Fibroblast of upper back skin (primary cell): ENCODE results near the gene MAPKAP1.

Experiments
- DNase-seq: peaks from one replicate; pipeline ENCODE4 v3.0.0-alpha.2; 2013

The MAPKAP1 gene

GRCh38 chr9:125663127-125663526, 43.9 kb downstream of the MAPKAP1 start:
- DNase-seq: peak; percentile 43

DNA sequence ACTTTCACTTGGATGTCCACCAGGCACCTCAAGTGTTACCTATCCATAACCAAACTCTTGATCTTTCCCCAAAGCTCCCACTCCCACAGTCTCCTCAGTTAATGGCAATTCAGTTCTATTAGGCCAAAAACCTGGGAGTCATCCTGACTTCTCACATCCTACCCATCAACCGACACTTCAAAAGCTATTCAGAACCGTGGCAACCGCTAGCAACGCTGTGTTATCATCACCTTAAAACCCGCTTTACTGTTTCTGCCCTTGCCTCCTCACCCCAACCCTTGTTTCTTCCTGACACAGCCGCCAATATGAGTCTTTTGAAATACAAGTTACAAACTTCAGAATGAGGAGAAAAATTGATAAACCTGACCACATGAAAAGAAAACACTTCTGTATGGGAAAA, 46.5 kb downstream of the MAPKAP1 start:
- no peak for DNase-seq

DNA sequence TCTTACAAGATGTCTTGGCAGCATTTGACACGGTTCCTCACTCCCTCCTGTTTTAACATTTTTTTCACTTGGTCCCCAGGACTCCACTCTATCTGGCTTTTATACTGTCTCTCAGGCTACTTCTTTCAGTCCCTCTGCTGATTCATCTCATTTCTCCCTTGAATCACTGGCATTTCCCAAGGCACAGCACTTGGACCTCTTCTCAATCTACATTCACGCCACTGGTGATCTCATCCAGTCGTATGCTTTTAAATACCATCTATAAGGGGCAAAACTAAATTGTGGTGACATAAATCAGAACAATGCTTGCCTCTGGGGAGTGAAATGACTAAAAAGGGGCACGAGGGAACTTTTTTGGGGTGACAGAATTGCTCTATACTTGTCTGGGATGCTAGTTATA, 47.1 kb downstream of the MAPKAP1 start:
- peak; percentile 77 for DNase-seq

- no peak for DNase-seq
Measured at GRCh38 chr9:125659201-125659840, 47.7 kb downstream of the MAPKAP1 start.

GRCh38 chr9:125656560-125656959, 50.4 kb downstream of the MAPKAP1 start:
- DNase-seq: no peak

DNA sequence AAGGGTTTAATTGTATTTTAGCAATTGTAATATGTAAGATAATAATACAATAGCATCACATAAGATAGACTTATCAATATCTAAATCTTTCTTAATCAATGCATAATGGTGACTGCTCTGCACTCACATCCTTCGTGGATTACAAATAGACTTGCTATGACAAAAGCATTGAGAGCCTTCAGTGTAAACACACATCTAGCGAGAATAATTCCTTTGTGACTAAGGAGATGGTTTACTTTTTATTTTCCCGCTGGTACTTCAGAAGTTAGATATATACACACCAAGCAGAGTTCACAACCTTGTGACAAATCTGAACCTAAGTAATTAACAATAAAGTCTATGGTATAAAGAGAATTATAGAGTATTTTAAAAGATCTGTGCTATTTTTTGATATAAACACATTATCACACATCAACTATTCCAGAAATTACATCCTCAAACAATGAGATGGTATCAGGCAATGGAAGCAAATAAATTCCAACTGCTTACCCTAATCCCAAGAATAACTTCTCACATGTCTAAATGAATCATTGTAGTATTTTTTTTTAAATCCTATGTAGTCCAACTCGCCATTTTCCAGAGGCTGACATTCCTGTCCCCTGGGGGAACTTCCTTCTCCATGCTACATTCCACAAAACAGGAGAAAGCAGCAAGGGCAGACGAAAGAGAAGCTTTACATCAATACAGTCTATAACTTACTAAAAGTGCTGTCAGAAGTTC, 51.2 kb downstream of the MAPKAP1 start:
- DNase-seq: peak; percentile 75

- peak; percentile 58 for DNase-seq
Measured at GRCh38 chr9:125655066-125655633, 51.9 kb downstream of the MAPKAP1 start.

GRCh38 chr9:125654121-125654520, 52.9 kb downstream of the MAPKAP1 start:
- no peak for DNase-seq

GRCh38 chr9:125653325-125653724, 53.7 kb downstream of the MAPKAP1 start:
- no peak for DNase-seq

GRCh38 chr9:125652759-125653158, 54.2 kb downstream of the MAPKAP1 start:
- DNase-seq: no peak

- no peak for DNase-seq
Measured at GRCh38 chr9:125652233-125652594, 54.8 kb downstream of the MAPKAP1 start.

GRCh38 chr9:125651576-125652232, 55.3 kb downstream of the MAPKAP1 start:
- no peak for DNase-seq

GRCh38 chr9:125650271-125650737, 56.7 kb downstream of the MAPKAP1 start:
- peak; percentile 64 for DNase-seq

GRCh38 chr9:125649826-125650225, 57.2 kb downstream of the MAPKAP1 start:
- DNase-seq: no peak

- DNase-seq: peak; percentile 79
Measured at GRCh38 chr9:125649315-125649714, 57.7 kb downstream of the MAPKAP1 start.

DNA sequence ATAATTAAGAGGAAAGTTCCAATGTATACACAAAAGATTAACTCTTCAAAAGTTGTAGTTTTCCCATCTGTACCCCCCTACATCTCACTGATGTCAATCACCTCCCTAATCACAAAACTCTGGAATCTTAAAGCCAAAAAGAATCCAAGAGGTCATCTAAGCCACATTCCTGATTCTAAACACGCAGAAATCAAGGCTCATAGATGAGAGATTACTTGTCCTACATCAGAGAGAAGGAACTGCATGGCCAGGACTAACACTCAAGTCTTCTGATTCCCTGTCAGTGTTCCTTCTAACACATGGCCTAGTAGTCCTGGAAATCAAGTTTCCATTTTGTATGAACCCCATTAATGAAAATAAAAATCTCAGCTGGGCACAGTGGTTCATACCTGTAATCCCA, 58.7 kb downstream of the MAPKAP1 start:
- no peak for DNase-seq

GRCh38 chr9:125646621-125647100, 60.3 kb downstream of the MAPKAP1 start:
- DNase-seq: no peak

DNA sequence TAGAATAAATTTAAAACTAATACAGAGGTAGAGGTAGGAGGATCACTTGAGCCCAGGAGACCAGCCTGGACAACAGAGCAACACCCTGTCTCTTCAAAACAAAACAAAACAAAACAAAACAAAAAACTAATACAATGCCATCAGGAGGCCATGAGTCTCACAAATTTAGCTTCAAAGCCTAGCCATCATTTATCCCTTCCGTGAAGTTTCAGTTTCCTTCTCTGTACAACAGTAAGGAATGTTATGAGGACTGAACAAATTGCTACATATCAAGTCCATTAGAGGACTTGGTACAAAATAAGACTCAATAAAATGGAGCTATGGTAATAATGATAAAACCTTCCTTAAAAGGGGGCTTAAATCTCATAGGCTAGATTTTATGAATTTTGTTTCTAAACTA, 60.8 kb downstream of the MAPKAP1 start:
- DNase-seq: no peak

DNA sequence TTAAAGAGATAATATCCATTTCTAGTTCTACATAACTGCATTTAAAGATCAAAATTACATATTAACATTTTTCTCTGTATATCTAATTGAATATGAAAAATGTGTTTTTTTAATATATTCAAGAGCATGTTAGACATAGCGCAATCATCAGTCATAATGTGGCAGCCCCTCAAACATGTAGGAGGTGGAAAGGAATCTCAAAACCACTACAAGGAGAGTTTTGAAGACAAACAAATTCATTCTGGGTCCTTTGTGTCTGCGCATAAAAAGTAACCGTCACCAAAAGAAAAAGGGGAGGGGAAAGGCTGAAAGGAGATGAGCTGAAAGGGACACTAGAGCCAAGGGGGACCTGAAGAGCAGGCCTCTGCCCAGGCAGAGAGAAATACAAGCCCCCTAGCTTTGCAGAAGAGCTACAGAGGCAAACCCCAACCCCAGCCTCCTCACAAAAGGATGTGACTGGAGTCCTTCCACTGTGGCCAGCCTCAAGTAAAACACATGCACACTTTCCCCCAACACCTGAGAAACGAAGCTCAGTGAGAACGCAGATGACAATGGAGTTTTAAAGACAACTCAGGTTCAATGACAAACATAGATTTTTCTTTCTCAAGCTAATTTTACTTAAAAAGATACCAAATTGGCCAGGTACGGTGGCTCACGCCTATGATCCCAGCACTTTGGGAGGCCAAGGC, 62.0 kb downstream of the MAPKAP1 start:
- no peak for DNase-seq

DNA sequence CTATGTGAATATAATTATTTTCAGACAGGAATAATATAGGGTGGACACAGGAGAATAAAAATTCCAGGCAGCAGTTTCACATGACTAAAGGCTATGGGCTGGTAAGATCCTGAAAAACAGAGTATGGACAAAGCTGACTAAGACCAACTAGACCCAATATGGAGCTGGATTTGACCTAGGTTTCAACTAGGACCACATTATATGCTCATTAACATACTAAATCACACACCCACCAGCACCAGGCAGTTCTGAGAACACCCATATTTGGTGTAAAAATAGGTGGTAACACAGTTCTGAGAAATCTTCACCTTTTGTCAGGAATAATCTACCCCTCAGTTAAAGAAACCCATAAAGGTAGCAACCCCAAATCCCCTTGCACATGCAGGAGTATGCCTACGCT, 64.7 kb downstream of the MAPKAP1 start:
- DNase-seq: no peak

DNA sequence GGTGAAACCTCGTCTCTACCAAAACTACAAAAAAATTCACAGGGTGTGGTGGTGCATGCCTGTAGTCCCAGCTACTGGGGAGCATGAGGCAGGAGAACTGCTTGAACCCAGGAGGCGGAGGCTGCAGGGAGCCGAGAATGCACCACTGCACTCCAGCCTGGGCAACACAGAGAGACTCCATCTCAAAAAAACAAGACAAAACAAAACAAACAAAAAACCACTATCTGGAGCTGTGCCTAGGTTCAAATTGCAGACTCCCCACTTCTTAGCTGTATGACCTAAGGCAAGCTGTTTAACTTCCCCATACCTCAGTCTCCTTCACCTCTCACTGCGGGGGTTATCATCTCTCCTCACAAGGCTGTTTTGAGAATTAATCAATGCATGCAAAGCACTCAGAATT, 68.0 kb downstream of the MAPKAP1 start:
- no peak for DNase-seq

- no peak for DNase-seq
Measured at GRCh38 chr9:125638239-125639045, 68.6 kb downstream of the MAPKAP1 start.
